Measurements from ENCODE around the gene CDYL2. TPM values are rescaled to one million over a fixed set of nuclear protein-coding genes. Genes with fewer than 3 reads are reported as not detected.

The CDYL2 gene
- total and polyA plus RNA-seq, 8 donors = 0.60 to 7.3 (median 1.7) TPM

GRCh38 chr16:80687606-80688005, 116.8 kb downstream of the CDYL2 start:
- Histone ChIP-seq H3K27ac (no peak overlapping the region), H3K9me3 (no peaks in the 10 kb centered on the region), H3K36me3 (peaks cover 0 to 9% (median 4%) of the 10 kb centered on the region in 4 donors), H3K4me1 (no peaks in the 10 kb centered on the region), H3K4me3 (no peak overlapping the region), H3K27me3 (no peaks in the 10 kb centered on the region)
- WGBS, 5 donors = 66 to 78% (median 74%) methylated on average over 4 of the region's 4 CpGs
- no peak for DNase-seq
- intact Hi-C loops (cut with DNase I; ENCODE audit: low total_unique reads) = no loop called here
- no peak for TF ChIP-seq EP300 (IDR thresholded peaks at IDR 0.05)
- no peak for TF ChIP-seq POLR2A (IDR thresholded peaks at IDR 0.05)
- no peak for TF ChIP-seq CTCF (IDR thresholded peaks at IDR 0.05)
- no peak for TF ChIP-seq POLR2AphosphoS5 (IDR thresholded peaks at IDR 0.05)

- H3K27ac ChIP-seq = no peak overlapping the region
- no peaks in the 10 kb centered on the region for H3K27me3 ChIP-seq
- DNase-seq = no peak
- no peaks in the 10 kb centered on the region for H3K9me3 ChIP-seq
- peaks cover 0 to 9% (median 4%) of the 10 kb centered on the region in 4 donors for H3K36me3 ChIP-seq
- intact Hi-C loops (cut with DNase I; ENCODE audit: low total_unique reads) = no loop called here
- H3K4me3 ChIP-seq = no peak overlapping the region
- WGBS, 5 donors = 83 to 93% (median 89%) methylated on average over 10 of the region's 10 CpGs
- TF ChIP-seq POLR2AphosphoS5 (IDR thresholded peaks at IDR 0.05) (no peak), EP300 (IDR thresholded peaks at IDR 0.05) (no peak), POLR2A (IDR thresholded peaks at IDR 0.05) (no peak), CTCF (IDR thresholded peaks at IDR 0.05) (no peak)
- no peaks in the 10 kb centered on the region for H3K4me1 ChIP-seq
Observed at GRCh38 chr16:80684906-80685305, 119.5 kb downstream of the CDYL2 start.

- Histone ChIP-seq H3K9me3 (no peaks in the 10 kb centered on the region), H3K4me3 (no peak overlapping the region), H3K27ac (no peak overlapping the region), H3K36me3 (peaks cover 0 to 9% (median 4%) of the 10 kb centered on the region in 4 donors), H3K4me1 (no peaks in the 10 kb centered on the region), H3K27me3 (no peaks in the 10 kb centered on the region)
- no peak for TF ChIP-seq POLR2A (IDR thresholded peaks at IDR 0.05)
- TF ChIP-seq CTCF (IDR thresholded peaks at IDR 0.05) = no peak
- TF ChIP-seq EP300 (IDR thresholded peaks at IDR 0.05) = no peak
- TF ChIP-seq POLR2AphosphoS5 (IDR thresholded peaks at IDR 0.05) = no peak
- no peak for DNase-seq
- intact Hi-C loops (cut with DNase I; ENCODE audit: low total_unique reads) = no loop called here
- 96 to 99% (median 97%) methylated on average over 15 of the region's 15 CpGs for WGBS, 5 donors
Observed at GRCh38 chr16:80684136-80684765, 120.1 kb downstream of the CDYL2 start.

GRCh38 chr16:80683646-80684045, 120.8 kb downstream of the CDYL2 start:
- no peaks in the 10 kb centered on the region for H3K27me3 ChIP-seq
- H3K4me3 ChIP-seq = no peak overlapping the region
- 92 to 97% (median 95%) methylated on average over 3 of the region's 3 CpGs for WGBS, 5 donors
- TF ChIP-seq POLR2AphosphoS5 (IDR thresholded peaks at IDR 0.05) = no peak
- no peak for TF ChIP-seq CTCF (IDR thresholded peaks at IDR 0.05)
- no peak for TF ChIP-seq POLR2A (IDR thresholded peaks at IDR 0.05)
- TF ChIP-seq EP300 (IDR thresholded peaks at IDR 0.05) = no peak
- DNase-seq = no peak
- intact Hi-C loops (cut with DNase I; ENCODE audit: low total_unique reads) = no loop called here
- H3K27ac ChIP-seq = no peak overlapping the region
- H3K9me3 ChIP-seq = no peaks in the 10 kb centered on the region
- H3K4me1 ChIP-seq = no peaks in the 10 kb centered on the region
- H3K36me3 ChIP-seq = peaks cover 0 to 9% (median 4%) of the 10 kb centered on the region in 4 donors

Data from stomach (tissue), 9 donors.